CD4-positive, alpha-beta T cell treated with Interleukin-15 for 1 hour (primary cell): Measurements from ENCODE around the gene DCUN1D5.

ENCODE experiments used
- DNase-seq: peaks from one replicate; pipeline ENCODE4 v3.0.0-alpha.2; 2020

Gene DCUN1D5

DNA sequence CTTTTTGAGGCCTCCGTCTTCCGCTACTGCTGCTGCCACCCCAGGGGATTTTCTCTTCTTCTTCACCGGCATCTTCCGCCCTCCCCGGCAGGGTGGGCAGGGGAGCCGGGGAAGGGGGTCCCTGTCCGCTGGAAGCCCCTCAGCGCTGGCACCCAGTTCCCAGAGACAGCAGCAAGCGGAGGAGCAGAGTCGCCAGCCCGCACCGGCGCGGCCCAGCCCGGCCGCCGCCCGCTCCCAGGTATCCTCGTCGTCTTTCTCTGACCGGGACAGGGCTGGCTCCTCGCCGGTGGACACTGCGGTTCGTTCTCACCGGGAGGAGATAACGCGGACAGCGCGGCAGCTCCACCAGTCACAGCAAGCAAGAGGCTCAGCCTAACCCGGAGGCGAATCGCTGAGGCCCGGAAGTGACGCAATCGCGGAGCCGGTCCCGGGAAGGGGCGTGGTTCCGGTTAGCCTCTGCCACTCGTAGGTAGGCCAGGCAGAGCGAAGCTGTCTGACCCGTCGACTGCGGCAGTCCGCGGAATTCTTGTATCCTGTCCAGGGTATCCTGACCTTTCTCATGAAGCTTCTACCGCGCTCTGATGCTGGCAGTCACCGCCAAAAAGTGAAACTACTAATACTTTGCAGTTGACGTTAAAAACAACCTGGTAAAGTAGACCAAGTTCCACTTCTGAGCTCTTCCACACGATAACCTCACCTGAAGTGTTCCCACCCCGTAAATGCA is at the start of gene DCUN1D5:
Gene DCUN1D5, minus strand, starts transcription at position 360 of the 724 bp plus-strand sequence. Its CDS starts 288 bp downstream, at position 72.
- DNase-seq = peak; percentile 95

DNA sequence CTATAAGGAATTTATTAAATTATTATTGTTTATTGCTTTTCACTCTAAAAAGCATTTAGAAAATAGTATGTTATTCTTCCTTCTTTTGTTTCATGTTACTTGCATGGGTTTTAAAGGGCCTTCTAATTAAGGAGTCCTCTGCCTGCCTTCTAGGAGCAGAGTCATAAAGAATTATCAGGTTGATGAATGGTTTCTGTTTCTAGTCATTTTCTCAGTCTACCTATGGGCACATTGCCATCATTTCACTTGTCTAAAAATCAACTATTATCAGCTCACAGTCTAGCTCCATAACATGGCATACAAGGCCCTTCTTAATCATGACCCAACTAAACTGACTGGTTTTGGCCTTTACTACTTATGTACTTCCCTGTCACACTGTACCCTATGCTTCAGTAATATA is 33.5 kb upstream of the DCUN1D5 start:
- no peak for DNase-seq

DNA sequence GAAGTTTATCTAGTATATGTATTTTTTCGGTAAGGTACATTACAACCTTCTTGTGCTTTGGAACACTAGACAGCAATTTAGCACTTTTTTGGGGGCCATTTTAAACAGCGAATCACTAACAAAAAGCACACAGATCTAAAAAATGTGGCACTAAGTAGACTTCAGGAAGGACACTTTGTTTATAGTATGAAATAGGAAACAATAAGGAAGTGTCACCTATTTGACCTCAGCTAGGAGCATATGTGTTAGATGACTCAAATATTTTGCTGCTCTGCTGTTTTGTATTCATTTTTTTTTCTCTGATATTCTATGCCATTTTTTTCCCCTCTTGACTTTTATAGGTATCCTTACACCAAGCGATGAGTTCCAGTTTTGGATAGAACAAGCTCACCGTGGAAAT is 22.9 kb upstream of the DCUN1D5 start:
- DNase-seq = no peak

DNA sequence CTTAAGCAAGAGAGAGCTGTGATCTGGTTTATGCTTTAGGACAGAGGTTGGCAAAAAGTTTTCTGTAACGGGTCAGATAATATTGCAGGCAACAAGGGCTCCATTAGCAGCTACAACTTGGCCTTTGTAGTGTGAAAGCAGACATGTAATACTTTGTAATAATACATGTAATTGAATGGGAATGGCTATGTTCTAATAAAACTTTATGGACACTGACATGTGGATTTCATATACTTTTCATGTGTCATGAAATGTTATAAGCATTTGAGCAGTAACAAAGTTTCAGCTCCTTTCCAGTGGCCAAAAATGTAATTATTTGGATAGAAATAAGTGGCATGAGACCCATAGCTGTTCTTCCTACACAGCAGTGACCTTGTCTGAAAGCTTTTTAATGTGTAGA is 20.4 kb upstream of the DCUN1D5 start:
- no peak for DNase-seq

DNA sequence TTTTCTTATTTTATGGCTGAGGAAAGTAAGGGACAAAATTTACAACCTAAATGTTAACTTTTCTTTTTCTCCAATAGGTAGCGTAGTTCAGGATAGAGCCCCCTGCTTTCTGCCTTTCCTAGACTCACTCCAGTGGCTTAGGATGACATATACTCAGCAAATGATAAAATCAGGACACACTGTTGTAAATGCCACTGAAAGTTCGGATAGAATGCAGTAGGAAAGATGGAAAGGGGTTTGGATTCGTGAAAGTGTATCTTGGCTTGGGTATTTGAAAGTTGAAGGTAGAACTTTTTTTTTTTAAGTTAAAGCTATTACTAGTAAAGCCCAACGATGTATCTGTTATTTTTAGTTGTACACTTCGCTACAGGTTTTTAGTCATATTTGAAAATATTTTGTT is 19.4 kb upstream of the DCUN1D5 start:
- no peak for DNase-seq

DNA sequence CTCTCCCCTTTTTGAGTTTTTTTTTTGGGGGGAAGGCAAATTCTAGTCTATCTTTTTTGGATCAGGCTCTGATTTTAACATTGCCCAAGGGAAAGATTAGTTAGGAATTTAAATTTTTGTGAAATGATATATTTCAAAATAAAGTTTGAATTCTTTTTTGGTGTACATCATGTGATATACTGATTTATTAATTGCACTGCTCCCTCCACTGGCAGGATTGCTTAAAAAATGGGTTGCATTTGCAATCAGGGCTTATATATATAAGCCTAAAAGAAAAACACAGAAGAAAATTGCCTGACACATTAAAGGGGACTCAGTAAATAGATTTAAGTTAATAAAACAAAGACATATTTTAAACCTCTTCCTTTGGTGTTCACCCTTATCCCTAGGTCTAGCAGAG is 18.4 kb upstream of the DCUN1D5 start:
- DNase-seq = no peak

DNA sequence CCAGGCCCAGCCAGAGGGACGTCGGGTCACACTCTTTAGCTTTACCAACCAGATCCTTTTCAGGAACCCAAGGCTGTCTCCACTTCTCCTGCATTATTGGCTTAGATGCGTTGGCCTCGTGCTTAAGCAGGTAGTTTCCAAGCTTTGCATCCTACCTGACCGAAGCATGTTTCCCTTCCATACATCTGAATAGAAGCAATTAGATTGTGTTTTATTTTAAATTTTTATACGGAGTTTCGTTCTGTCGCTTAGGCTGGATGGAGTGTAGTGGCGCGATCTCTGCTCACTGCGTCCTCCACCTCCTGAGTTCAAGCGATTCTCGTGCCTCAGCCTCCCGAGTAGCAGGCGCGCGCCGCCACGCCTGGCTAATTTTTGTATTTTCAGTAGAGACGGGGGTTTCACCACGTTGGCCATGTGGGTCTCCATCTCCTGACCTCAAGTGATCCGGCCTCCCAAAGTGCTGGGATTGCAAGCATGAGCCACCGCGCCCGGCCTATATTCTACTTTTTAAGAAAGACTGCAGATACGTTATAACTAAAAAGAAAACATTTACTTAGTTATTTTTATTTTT is 17.9 kb upstream of the DCUN1D5 start:
- no peak for DNase-seq

DNA sequence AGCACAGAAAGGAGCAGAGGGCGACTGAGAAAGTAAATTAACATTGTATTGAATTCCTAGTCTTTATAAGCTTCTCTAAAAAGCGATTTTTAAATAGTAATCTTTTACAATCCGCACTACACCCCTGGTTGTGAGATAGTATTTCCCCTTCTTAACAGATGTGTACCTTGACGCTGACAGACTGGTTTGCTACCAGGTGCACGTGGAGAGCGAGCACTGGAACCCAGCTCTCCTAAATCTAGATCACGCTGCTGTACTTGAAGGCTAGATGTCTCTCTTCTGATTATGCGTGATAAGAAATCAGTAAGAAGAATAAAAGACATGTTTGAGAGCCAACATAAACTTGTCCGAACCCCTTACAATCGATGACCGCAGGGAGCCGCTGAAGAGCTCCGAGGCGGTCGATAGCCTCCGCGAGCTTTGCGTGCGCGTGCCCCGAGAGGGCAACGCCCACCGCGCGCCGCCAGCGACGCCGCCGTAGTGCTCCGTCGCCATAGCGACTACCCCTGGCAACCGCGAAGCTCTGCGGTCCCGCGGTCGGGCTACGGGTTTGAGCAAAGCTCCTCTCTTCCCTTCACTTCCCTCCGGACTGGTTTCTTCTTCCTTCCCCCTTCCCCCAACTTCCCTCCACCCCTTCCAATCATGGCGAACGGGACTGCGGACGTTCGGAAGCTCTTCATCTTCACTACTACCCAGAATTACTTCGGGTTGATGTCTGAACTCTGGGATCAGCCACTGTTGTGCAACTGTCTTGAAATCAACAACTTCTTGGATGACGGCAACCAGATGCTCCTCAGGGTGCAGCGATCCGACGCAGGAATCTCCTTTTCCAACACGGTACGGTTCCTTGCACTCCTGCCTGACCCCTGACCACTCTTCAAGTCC is 17.2 kb upstream of the DCUN1D5 start, which contains the start of gene DYNC2H1:
Gene DYNC2H1, plus strand, starts transcription at position 494 of the 885 bp plus-strand sequence. Its CDS starts 149 bp downstream, at position 643.
- DNase-seq = peak; percentile 88

DNA sequence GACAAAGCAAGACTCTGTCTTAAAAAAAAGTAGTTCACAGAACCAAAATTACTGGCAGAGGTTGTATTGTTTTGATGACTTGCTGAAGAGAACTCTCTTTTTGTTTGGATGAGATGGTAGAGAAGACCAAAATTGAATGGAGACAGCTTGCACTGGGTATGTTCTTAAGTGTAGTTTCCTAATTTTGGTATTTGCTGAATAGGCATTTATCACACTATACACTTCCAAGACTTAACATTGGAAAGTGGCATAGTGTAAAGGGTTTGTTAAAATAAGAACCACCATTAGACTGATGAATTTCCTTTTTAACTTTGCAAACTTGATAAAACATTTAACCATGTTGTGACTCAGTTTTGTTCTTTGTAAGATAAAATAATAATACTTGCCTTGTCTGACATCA is 5.3 kb upstream of the DCUN1D5 start:
- no peak for DNase-seq

DNA sequence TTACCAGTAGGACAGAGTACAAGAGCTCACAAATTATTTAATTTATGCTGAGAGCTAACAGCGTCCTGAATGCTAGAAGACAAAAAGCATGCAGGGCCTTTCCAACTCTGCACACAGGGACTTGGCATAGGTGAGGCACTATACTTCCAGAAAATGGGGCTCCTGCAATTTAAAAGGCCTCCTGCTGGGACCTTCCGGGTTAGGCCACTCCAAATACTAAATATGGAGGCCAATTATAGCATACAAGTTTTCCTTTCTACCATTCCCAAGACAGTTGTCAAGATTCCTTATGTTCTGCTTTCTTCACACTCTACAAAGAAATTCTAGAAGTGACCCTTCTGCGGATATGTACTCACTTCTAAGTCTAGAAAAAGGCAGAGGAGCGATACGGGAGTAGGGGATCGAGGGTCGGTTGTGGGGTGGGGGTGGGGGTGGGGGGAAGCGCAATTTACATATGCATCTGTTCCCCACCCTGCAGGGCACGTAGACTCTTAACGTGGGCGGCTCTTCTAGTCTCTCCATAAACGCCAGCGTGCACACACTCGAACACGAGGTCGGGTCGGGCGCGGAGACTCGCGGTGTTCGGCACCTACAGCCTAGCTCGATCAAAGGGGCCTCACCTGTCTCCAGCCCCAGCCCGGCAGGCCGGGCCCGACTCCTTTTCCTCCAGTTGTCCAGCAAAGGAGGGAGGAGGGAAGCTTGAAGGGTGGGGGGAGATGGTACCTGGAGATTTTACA is 728 bp downstream of the DCUN1D5 start:
- DNase-seq = no peak

DNA sequence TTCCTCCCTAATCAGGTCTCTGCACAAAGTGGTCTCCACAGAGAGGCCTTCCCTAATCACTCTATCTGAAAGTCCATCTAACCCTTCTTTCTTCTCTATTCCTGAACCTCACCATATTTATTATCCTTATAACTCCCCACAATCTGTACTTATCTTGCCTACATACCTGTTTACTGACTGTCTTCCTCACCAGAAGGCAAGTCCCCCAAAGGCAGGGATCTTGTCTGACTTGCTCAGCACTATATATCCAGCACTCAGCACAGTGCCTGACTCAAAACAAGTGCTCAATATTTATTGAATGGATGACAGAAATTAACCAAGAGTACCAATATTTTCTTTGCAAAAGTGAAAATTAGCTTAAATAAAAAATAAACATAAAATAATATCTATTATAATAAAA is 5.5 kb downstream of the DCUN1D5 start:
- DNase-seq = no peak

DNA sequence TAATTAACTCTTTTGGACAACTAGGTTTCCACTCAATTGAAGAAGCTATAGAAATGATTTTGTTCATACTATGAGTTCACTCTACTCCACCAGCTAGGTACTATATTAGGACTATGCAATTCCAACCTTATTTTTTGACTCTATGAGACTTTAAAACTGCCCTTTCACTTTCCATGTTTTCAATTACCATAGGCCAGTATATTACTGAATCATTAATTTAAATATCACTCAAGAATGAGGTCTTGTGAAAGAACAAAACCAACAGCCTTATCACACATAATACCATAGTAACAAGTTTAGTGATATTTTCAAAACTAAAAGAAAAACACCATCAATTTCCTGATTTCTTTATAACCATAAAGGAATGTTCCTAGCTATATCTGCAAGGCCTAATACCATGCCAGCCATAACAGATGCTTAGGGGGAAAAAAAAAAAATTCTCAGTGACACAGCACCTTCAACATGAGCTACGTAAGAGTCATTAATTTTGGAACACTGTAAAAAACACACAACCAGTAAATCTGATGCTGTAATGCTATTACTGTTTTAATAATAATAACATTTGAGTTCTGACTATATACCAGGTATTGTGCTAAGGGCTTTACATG is 6.1 kb downstream of the DCUN1D5 start:
- no peak for DNase-seq

DNA sequence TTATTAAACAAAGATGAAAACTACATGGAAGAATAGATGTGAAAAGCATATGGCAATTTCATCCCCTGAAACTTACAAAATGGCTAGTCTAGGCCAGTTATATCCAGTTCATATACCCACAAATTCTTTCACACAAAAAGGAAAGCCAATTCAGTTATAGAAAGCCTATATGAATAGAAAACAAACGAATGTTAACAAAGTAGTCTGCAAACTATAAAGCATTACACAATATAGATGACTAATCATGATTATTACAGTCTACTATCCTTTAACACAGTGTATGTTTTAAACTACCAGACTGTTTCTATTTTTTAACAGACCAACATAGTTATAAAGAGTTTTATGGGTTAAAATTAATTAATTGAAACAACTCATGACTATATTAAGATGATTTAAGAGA is 12.1 kb downstream of the DCUN1D5 start:
- no peak for DNase-seq

DNA sequence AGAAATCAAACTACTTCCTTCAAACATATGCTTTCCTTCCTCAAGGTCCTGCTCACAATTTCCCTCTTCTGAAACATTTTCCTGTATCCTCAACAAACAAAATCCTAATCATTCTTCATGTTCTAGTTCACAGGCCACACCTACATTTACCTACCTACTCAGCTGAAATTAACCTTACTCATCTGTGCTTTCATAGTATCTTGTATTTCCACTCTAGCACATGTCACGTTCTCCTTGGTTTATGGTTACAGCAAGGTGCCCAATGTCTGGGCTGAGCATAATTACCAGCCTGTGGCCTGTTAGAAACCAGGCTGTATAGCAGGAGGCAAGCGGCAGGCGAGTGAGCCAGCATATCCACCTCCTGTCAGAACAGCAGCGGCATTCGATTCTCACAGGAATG is 13.2 kb downstream of the DCUN1D5 start:
- DNase-seq = no peak

DNA sequence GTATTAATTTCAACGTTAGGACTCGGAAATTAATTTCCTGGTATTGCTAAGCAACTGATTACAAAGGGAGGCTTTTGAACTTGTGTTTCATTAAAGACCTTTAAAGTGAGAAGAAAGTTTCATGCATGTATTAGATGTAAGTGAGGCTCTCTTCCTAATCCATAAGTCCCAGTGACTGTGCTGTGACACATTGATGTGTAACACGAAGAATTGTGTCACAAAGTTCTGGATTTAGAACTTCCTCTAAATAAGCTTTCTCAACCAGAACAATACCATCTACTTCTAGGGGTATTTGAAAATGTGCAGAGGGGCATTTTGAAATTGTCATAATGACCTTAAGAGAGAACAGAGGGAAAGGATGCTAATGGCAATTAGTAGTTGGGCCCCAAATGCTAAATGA is 14.4 kb downstream of the DCUN1D5 start:
- no peak for DNase-seq

DNA sequence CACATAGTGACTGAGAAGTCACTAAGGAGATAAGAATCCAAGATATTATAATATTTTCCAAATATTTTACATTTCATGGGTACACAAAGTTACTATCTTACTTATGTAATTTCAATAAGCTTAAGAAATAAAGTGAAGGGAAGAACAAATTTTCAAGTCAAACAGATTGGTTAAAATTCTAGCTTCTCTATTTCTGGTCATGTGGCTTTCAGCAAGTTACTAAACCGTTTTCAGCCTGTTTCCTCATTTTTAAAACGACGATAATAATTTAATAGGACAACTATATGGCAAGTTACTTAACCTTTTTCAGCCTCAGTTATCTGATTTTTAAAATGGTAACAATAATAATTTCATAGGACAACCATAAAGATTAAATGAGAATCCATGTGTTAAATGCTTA is 15.6 kb downstream of the DCUN1D5 start:
- no peak for DNase-seq

DNA sequence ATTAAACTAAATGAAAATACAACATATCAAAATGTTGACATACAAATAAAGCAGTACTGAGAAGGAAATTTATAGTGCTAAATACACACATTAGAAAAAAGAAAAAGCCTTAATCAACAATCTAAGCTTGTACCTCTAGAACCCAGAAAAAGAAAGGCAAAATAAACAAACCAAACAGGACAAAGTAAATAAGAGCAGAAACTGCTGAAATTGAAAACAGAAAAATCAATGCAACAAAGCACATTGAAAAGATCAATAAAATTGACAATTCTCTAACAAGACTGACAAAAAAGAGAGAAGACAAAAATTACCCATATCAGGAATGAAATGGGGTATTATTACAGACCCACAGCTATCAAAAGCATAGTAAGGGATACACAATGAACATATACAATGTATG is 21.0 kb downstream of the DCUN1D5 start:
- DNase-seq = no peak

DNA sequence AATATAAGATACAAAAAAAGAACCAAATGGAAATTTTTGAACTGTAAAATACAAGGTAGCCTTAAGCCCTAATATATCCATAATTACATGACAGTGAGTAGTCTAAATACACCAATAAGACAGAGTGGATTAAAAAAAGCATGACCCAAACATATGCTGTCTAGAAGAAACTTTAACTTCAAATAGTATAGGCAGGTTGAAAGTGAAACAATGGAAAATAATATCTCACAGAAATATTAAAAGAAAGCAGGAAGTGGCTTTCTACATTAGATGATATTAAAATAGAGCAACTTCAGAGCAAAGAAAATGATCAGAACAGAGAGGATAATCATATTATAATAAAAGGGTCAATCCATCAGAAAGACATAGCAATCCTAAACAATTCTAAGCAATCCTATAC is 21.8 kb downstream of the DCUN1D5 start:
- DNase-seq = no peak

DNA sequence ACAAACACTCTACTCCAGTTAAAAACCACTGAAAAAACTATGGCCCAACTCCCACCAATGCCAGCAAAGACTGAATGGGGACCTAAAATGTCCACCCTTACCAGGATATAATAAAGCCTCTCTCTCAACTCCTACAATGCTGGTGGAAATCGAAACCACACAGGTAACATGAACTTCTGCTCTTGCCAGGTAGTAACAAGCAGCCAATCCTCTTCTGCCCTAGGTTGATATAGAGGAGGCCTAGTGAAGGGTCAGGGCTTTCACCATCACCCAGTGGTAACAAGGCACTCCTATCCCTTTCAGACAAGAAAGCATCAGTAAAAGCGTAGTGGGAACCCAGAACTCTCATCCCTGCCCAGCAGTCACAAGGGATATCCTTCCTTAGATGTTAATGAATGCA is 22.6 kb downstream of the DCUN1D5 start:
- DNase-seq = no peak

DNA sequence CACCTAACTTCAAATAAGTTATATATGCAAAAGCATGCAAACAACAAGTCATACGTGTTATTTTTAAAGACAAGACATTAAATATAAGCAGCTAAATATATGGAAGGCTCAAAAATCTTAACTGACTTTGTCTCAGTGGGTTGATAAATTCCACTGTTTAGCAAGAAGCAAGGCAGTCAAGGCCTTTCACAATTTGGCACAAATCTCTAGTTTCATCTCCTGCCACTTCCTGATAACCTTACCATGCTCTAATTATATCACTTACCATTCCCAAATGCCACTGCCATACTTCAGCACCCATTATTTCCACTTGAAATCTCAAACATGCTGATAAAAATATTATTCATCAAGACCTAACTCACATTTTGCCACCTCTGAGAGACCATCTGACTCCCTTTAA is 24.8 kb downstream of the DCUN1D5 start:
- DNase-seq = no peak

DNA sequence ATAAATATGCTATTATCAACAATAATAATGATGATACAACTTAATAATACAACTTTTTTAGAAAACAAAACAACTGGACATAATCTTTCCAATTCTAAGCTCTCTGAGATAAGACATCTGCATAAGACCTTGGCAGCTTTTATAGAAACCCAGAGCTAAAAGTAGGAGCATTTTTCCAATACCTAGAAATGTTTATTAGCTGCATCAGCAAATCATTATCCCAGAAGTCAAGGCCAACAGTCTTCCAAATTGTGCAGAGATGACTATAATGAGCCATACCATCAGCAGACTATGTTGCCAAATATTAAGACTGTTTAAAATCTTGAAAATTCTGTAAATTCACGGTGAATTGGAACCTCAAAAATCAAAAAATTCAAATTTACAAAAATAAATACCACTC is 30.3 kb downstream of the DCUN1D5 start:
- DNase-seq = no peak

DNA sequence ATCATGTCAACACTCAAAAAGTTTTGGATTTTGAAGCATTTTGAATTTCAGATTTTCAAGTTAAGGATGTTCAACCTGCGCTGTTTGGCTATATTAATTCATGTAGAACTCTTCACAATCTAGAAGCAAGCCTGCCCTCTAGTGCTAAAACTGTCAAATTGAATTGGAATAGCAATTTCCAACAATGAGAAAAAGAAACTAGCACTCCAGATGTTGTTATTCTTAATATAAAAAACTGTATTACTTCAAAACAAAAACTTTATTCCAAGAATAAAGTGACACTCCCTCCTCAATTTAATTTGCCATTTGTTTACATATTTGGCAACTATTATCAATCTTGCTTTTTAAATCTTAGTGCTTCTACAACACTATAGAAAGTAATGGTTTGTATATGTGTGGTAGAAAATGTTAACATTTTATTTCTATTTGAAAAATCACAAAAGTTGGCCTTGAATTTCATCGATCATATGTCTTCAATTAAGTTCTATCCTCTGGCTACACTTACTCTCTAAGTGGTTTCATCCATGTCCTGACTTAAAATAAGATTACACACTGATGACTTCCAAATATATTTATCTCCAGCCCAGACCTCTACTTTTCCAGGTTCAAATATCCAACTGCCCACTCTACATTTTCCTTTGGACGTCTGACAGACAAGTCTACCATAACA is 36.6 kb downstream of the DCUN1D5 start:
- no peak for DNase-seq
